Measurements from ENCODE around the gene POLE2. TPM values are rescaled to one million over a fixed set of nuclear protein-coding genes. Genes with fewer than 3 reads are reported as not detected.

The POLE2 gene
- total RNA-seq, 1 donor from 2014 or later = 4.9 TPM

GRCh38 chr14:49598485-49599300, 89.3 kb downstream of the POLE2 start, which contains the start of gene LRR1:
LRR1 (plus strand) TSS chr14:49598940; CDS start chr14:49599021, 81 bp downstream.
- DNase-seq (ENCODE audit: extremely low spot score in 2 of 2) = peak in 1 of 2 donors; percentile 90
- no peaks in the 10 kb centered on the region for H3K36me3 ChIP-seq
- intact Hi-C loops (cut with DNase I) = no loop called here
- peaks cover 13% of the 10 kb centered on the region for H3K4me1 ChIP-seq
- no peaks in the 10 kb centered on the region for H3K9me3 ChIP-seq
- no peaks in the 10 kb centered on the region for H3K27me3 ChIP-seq
- no peak for TF ChIP-seq CTCF (IDR thresholded peaks at IDR 0.05)
- TF ChIP-seq POLR2AphosphoS5 (IDR thresholded peaks at IDR 0.05; ENCODE audit: insufficient read depth in 1 of 2, low read depth in 1 of 2) = peak; percentile 58 to 86
- peak within 1 kb of the TSS; percentile 83 to 95 for H3K4me3 ChIP-seq
- H3K27ac ChIP-seq = peak within 1 kb of the TSS; percentile 94

DNA sequence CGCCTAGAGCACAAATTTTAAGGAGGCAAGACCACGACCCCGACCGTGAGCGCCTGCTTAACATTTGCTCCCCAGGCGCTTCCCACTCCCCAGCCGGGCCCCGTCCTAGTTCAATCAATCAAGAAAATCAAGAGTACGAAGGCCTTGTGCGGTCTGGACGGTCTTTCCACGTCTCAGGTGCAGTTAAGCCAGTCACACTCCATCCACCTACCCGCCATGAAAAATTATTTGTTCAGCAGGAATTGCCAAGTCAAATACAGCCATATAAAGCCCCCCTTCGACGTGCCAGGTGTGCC, 89.9 kb downstream of the POLE2 start:
- Histone ChIP-seq H3K27me3 (no peaks in the 10 kb centered on the region), H3K36me3 (no peaks in the 10 kb centered on the region), H3K9me3 (no peaks in the 10 kb centered on the region), H3K4me1 (peaks cover 13% of the 10 kb centered on the region), H3K4me3 (peak overlapping the region; percentile 83 to 95), H3K27ac (peak overlapping the region; percentile 94)
- TF ChIP-seq CTCF (IDR thresholded peaks at IDR 0.05) (no peak), POLR2AphosphoS5 (IDR thresholded peaks at IDR 0.05; ENCODE audit: insufficient read depth in 1 of 2, low read depth in 1 of 2) (no peak)
- intact Hi-C loops (cut with DNase I) = no loop called here
- peak in 1 of 2 donors; percentile 67 for DNase-seq (ENCODE audit: extremely low spot score in 2 of 2)

DNA sequence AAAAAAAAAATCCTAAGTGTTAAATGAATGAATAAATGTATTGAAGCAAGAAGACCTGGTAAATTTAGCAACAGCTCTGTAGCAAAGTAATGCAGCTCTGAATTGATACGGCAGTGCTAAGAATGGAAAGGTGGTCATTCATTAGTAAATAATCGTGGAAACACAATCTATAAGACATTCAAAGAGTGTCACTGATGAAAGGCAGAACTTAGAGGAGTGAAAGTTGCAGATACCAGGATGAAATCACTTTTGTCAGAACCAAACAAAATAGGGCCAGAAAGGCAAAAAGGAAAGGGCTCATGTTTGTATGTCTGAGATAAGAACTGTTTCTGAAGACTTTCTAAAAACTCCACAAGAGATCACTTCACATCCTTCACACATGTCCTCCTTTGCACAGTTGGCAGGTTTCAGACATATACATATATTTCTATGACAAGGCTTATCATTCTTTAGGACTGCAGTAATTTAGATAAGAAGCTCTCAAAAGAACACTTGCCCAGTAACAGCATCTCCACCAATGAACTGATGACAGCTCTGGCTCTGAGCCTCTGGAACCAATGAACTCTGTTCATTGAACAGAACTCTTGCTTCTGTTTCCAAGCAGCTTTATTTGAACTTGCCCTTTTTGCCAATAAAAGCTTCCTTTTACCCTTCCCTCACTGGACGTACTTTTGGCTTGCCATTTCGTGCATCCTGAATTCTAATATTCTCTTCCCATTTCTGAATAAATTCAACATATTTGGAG, 93.5 kb downstream of the POLE2 start:
- H3K4me1 ChIP-seq = peaks cover 13% of the 10 kb centered on the region
- TF ChIP-seq POLR2A (IDR thresholded peaks at IDR 0.05) = no peak
- no peak for TF ChIP-seq POLR2AphosphoS5 (IDR thresholded peaks at IDR 0.05; ENCODE audit: insufficient read depth in 1 of 2, low read depth in 1 of 2)
- TF ChIP-seq CTCF (IDR thresholded peaks at IDR 0.05) = no peak
- no peak overlapping the region for H3K27ac ChIP-seq
- peak in 1 of 2 donors; percentile 6 for DNase-seq (ENCODE audit: extremely low spot score in 2 of 2)
- H3K9me3 ChIP-seq = no peaks in the 10 kb centered on the region
- intact Hi-C loops (cut with DNase I) = no loop called here
- H3K36me3 ChIP-seq = no peaks in the 10 kb centered on the region
- no peaks in the 10 kb centered on the region for H3K27me3 ChIP-seq
- no peak overlapping the region for H3K4me3 ChIP-seq

Small RNAs within 50 kb of the gene (small RNA-seq; reads per million reads assigned to genes)
- gene AL139099.3 (not detected), gene RNU6ATAC30P (not detected)

Other genes with a start within 250 kb of the POLE2 start
- gene RPS29, start 101.8 kb downstream of the POLE2 start, total RNA-seq = 3,080 TPM
- gene LRR1, start 89.3 kb downstream of the POLE2 start, total RNA-seq = 3.7 TPM
- 208 TPM for gene RPL36AL, start 67.6 kb downstream of the POLE2 start, total RNA-seq
- 11.3 TPM for gene MGAT2, start 67.4 kb downstream of the POLE2 start, total RNA-seq
- 7.9 TPM for gene DNAAF2, start 53.0 kb downstream of the POLE2 start, total RNA-seq
- gene KLHDC1, start 4.9 kb upstream of the POLE2 start, total RNA-seq = 4.7 TPM
- 77.8 TPM for gene KLHDC2, start 79.9 kb upstream of the POLE2 start, total RNA-seq
- gene NEMF, start 164.6 kb upstream of the POLE2 start, total RNA-seq = 77.8 TPM
- 48.6 TPM for gene ARF6, start 204.9 kb upstream of the POLE2 start, total RNA-seq